K562 (cell line): ENCODE measurements around the gene TPR. TPM values are rescaled to one million over a fixed set of nuclear protein-coding genes. Genes with fewer than 3 reads are reported as not detected.
"Not testable (repeated sequence)": the region's sequence is repeated elsewhere in the genome, so short reads cannot be mapped to it uniquely, and the experiment has no call there.

Experiments
- ATAC-seq: fragments of 200-7000 bp; cut with Tn5 transposase; 3 replicates; pipeline ENCODE4 v1.9.1; 2020; ENCODE audit warnings: moderate library complexity
- BruUV-seq: library from RNA; stranded (reverse); fragments of 400-500 nt; replicated peaks from 2 replicates; lab custom pipeline; 2021; lab: Mats Ljungman, UMichigan
- CTCF ChIA-PET: fragments of 300-600 bp; formaldehyde crosslinking; extraction: SDS; loops from one replicate; lab custom pipeline; 2021; ENCODE audit warnings: low intra/inter-chr PET ratio; lab: Yijun Ruan, JAX
- POLR2A ChIA-PET: fragments of 300-600, 350-650 bp; sonication (Branson Sonifier 250); formaldehyde crosslinking; extraction: SDS; loops from one replicate; lab custom pipeline; 2021; ENCODE audit warnings: antibody characterized with exemption, inconsistent platforms; lab: Yijun Ruan, JAX
- DNase-seq, 4 experiments: peaks; one replicate each; pipeline versions ENCODE4 v3.0.0 to v3.0.0-alpha.2; 2011 to 2018; ENCODE audit warnings: low spot score in 3 of 4, mixed read lengths in 3 of 4; ENCODE audit errors: extremely low read depth in 1 of 4
- FAIRE-seq: peaks from 2 replicates; lab custom pipeline; 2011; peaks lifted over from hg19 to GRCh38; lab: Jason Lieb, UNC
- H2AFZ ChIP-seq: 2 replicates; pipeline ENCODE4 v1.6.0; 2011; ENCODE audit warnings: low read depth, low read length, control low read depth, inconsistent platforms
- H3K27ac ChIP-seq: fragments of 200-600 bp; 3 replicates; pipeline ENCODE4 v1.8.0; 2011; ENCODE audit warnings: low read depth, mild to moderate bottlenecking, control low read depth, inconsistent platforms, low read length, moderate library complexity, mixed read lengths; ENCODE audit errors: extremely low read depth
- H3K27me3 ChIP-seq, 2 experiments: fragments of 300-600 bp in 1 of 2; 2 replicates in 1 of 2; 3 replicates in 1 of 2; pipeline versions ENCODE4 v1.6.0 to v1.8.0; 2011; ENCODE audit warnings: inconsistent platforms in 2 of 2, low read length in 2 of 2, mild to moderate bottlenecking in 1 of 2, mixed read lengths in 1 of 2, moderate library complexity in 1 of 2; ENCODE audit not compliant: control insufficient read depth in 2 of 2, insufficient read depth in 2 of 2
- H3K36me3 ChIP-seq: fragments of 300-600 bp; 3 replicates; pipeline ENCODE4 v1.8.0; 2011; ENCODE audit warnings: mild to moderate bottlenecking, low read length, inconsistent platforms; ENCODE audit not compliant: control insufficient read depth, insufficient read depth
- H3K4me1 ChIP-seq, 2 experiments: fragments of 200-600 bp in 1 of 2; replicated peaks in 1 of 2; 2 replicates in 1 of 2; 3 replicates in 1 of 2; pipeline versions ENCODE4 v1.5.1 to v1.8.0; 2011; ENCODE audit warnings: inconsistent platforms in 2 of 2, low read length in 2 of 2, mild to moderate bottlenecking in 1 of 2, mixed read lengths in 1 of 2, moderate library complexity in 1 of 2; ENCODE audit not compliant: control insufficient read depth in 2 of 2, insufficient read depth in 2 of 2
- H3K4me2 ChIP-seq: 2 replicates; pipeline ENCODE4 v1.6.1; 2011; ENCODE audit warnings: low read length, control low read depth, inconsistent platforms, mixed read lengths; ENCODE audit not compliant: insufficient read depth
- H3K4me3 ChIP-seq: fragments of 200-600 bp; sonication (generic), shearing (Covaris generic); 2 replicates; pipeline ENCODE4 v1.5.1; 2016; ENCODE audit warnings: control low read depth, inconsistent platforms
- H3K79me2 ChIP-seq: fragments of 200-600 bp; 3 replicates; pipeline ENCODE4 v1.8.0; 2011; ENCODE audit warnings: low read length, inconsistent platforms; ENCODE audit not compliant: control insufficient read depth, insufficient read depth
- H3K9ac ChIP-seq, 2 experiments: 2 replicates each; pipeline versions ENCODE4 v1.6.0 to v1.6.1; 2011; ENCODE audit warnings: low read depth in 2 of 2, low read length in 2 of 2, control low read depth in 1 of 2, inconsistent platforms in 1 of 2, mild to moderate bottlenecking in 1 of 2, mixed read lengths in 1 of 2; ENCODE audit not compliant: insufficient read depth in 1 of 2
- H3K9me1 ChIP-seq: one replicate; pipeline ENCODE4 v1.6.0; 2011; ENCODE audit warnings: inconsistent platforms, mild to moderate bottlenecking, low read length, moderate library complexity; ENCODE audit not compliant: control insufficient read depth, insufficient read depth
- H3K9me3 ChIP-seq: replicated peaks from 2 replicates; pipeline ENCODE4 v1.5.1; 2011; ENCODE audit warnings: low read depth, low read length, inconsistent platforms; ENCODE audit not compliant: control insufficient read depth, insufficient read depth
- H4K20me1 ChIP-seq: replicated peaks from 2 replicates; pipeline ENCODE4 v1.6.1; 2011; ENCODE audit warnings: low read length, inconsistent platforms, mixed read lengths; ENCODE audit not compliant: control insufficient read depth, insufficient read depth
- ARID4B ChIP-seq: sonication (generic); formaldehyde crosslinking; IDR thresholded peaks from 2 replicates; pipeline ENCODE4 v1.8.0; 2022; ENCODE audit warnings: mild to moderate bottlenecking, missing genetic modification reagents
- ARNT ChIP-seq, 2 experiments: fragments of 450-650 bp; IDR thresholded peaks; 2 replicates each; pipeline ENCODE4 v1.6.1; 2016; ENCODE audit warnings: mild to moderate bottlenecking in 1 of 2
- BMI1 ChIP-seq: fragments of 150-350 bp; IDR thresholded peaks from 2 replicates; pipeline ENCODE4 v1.6.1; 2014; ENCODE audit warnings: low read length
- GATA2 ChIP-seq: sonication (generic); formaldehyde crosslinking; IDR thresholded peaks from 2 replicates; pipeline ENCODE4 v1.4.0; 2020; ENCODE audit warnings: mild to moderate bottlenecking, missing genetic modification reagents
- HOXB6 ChIP-seq: fragments of 250-450 bp; sonication (Bioruptor Pico); IDR thresholded peaks from 2 replicates; pipeline ENCODE4 v1.5.1; 2022; ENCODE audit warnings: mild to moderate bottlenecking, borderline replicate concordance
- MTF1 ChIP-seq: fragments of 250-450 bp; sonication (Bioruptor Pico); IDR thresholded peaks from 2 replicates; pipeline ENCODE4 v1.9.0; 2021; ENCODE audit warnings: moderate library complexity, mild to moderate bottlenecking, inconsistent platforms, borderline replicate concordance
- NFIC ChIP-seq: fragments of 450-650 bp; IDR thresholded peaks from 2 replicates; pipeline ENCODE4 v1.6.1; 2017; ENCODE audit warnings: mild to moderate bottlenecking, inconsistent platforms
- NR2C1 ChIP-seq, 2 experiments: fragments of 450-650 bp; IDR thresholded peaks; 2 replicates each; pipeline ENCODE4 v1.6.1; 2017; ENCODE audit warnings: mild to moderate bottlenecking in 2 of 2, antibody characterized with exemption in 1 of 2, inconsistent platforms in 1 of 2, missing compliant biosample characterization in 1 of 2, missing genetic modification characterization in 1 of 2
- SLC30A9 ChIP-seq: fragments of 250-450 bp; sonication (Bioruptor Pico); IDR thresholded peaks from 2 replicates; pipeline ENCODE4 v1.8.0; 2022; ENCODE audit warnings: mild to moderate bottlenecking, moderate library complexity
- SOX6 ChIP-seq: fragments of 450-650 bp; IDR thresholded peaks from 2 replicates; pipeline ENCODE4 v1.6.1; 2014; ENCODE audit warnings: mild to moderate bottlenecking
- WGBS: fragments of 100-300 bp; shearing (Covaris generic); methylation state at CpG from one replicate; pipeline ENCODE4 v1.1.6; 2016; ENCODE audit warnings: low coverage, mixed read lengths; ENCODE audit not compliant: insufficient coverage; ENCODE audit errors: missing lambda C conversion rate; 5-methylcytosine and 5-hydroxymethylcytosine counted together
- in situ Hi-C: fragments of 300-500 bp; cut with MboI; formaldehyde crosslinking; loops from 4 replicates; pipeline ENCODE4 v1.15.0; 2018; ENCODE audit warnings: inconsistent platforms, mixed read lengths
- intact Hi-C: fragments of 100-400 bp; cut with micrococcal nuclease; formaldehyde crosslinking; loops from 2 replicates; pipeline ENCODE4 v1.14.2; 2022
- polyA plus RNA-seq, 8 experiments: library from polyadenylated mRNA; depleted of rRNA in 4 of 8; stranded (reverse) in 5 of 8; unstranded in 3 of 8; fragments of >200 nt; fragmentation: Nextera tagmentation in 2 of 8; fragmentation: Illumina TruSeq in 1 of 8; extraction: Ambion mirVana in 2 of 8; extraction: Trizol in 1 of 8; gene quantifications; 2 replicates each; pipeline versions ENCODE4 v1.2.1 to v1.2.3, GENCODE V29; 2011 to 2014; ENCODE audit warnings: inconsistent platforms in 1 of 8, missing spikeins in 1 of 8
- total RNA-seq, 7 experiments: library from RNA; depleted of rRNA in 6 of 7; stranded (reverse); fragments of >200 nt in 6 of 7; fragmentation: Illumina TruSeq in 2 of 7; extraction: Trizol in 2 of 7; gene quantifications; 2 replicates each; pipeline versions ENCODE4 v1.2.1 to v1.2.3, GENCODE V29; 2011 to 2021; ENCODE audit warnings: low replicate concordance in 1 of 7

Gene TPR
- total and polyA plus RNA-seq, 9 of the 15 experiments (the other 6 are each of a cell fraction or from before 2014, with no cell fraction given) = 48.5 to 167 (median 138) TPM

- in situ Hi-C loops, H3K9ac ChIP-seq, H3K9me1 ChIP-seq, H3K27ac ChIP-seq, FAIRE-seq, BruUV-seq, DNase-seq, intact Hi-C loops, H2AFZ ChIP-seq, ATAC-seq, CTCF ChIA-PET, H3K4me3 ChIP-seq, H3K79me2 ChIP-seq, H3K9me3 ChIP-seq, H3K27me3 ChIP-seq, H4K20me1 ChIP-seq, H3K4me2 ChIP-seq, H3K4me1 ChIP-seq: not testable (repeated sequence)
- H3K36me3 ChIP-seq = peaks cover 94% of the 10 kb centered on the region
- POLR2A ChIA-PET = interaction anchor here (0.7 to 1.2 kb wide), 2 partner anchors 8 to 13 kb away, joined by 3 read pairs; no protein-coding TSS in a partner anchor
- TF ChIP-seq GATA2 (CRISPR knock-in tag) = peak; percentile 46; the same call in 1 of the 2 replicates
- peak; percentile 54 for TF ChIP-seq NR2C1 (IDR thresholded peaks at IDR 0.05)
- TF ChIP-seq NR2C1 (tag; IDR thresholded peaks at IDR 0.05) = peak; percentile 75
- peak; percentile 21; the same call in 1 of the 2 replicates for TF ChIP-seq SOX6
- 85% methylated on average over 8 of the region's 8 CpGs for WGBS
These were observed 27.0 kb downstream of the TPR start for GRCh38 chr1:186347837-186348691.

- Histone ChIP-seq H3K4me1 (no peaks in the 10 kb centered on the region), H3K9ac (no peak overlapping the region), H4K20me1 (no peaks in the 10 kb centered on the region), H3K4me2 (no peak overlapping the region), H2AFZ (no peak overlapping the region), H3K27me3 (no peaks in the 10 kb centered on the region), H3K9me3 (no peaks in the 10 kb centered on the region), H3K9me1 (no peaks in the 10 kb centered on the region), H3K36me3 (peaks cover 94% of the 10 kb centered on the region), H3K4me3 (no peak overlapping the region), H3K27ac (no peak overlapping the region), H3K79me2 (no peaks in the 10 kb centered on the region)
- POLR2A ChIA-PET = interaction anchor here (1.2 kb wide), 1 partner anchor 10 kb away, joined by 4 read pairs; no protein-coding TSS in a partner anchor
- FAIRE-seq (no peak), ATAC-seq (no peak), DNase-seq (no peak)
- CTCF ChIA-PET = no interaction called here
- in situ Hi-C loops (no loop called here), intact Hi-C loops (no loop called here)
- BruUV-seq = no TSS peak
- WGBS = 94% methylated on average over 5 of the region's 5 CpGs
- TF ChIP-seq ARID4B (CRISPR knock-in tag) = no peak
- TF ChIP-seq ARNT (IDR thresholded peaks at IDR 0.05) = no peak
- TF ChIP-seq MTF1 = 0 out of 2 replicates have a peak, but pooled peaks have one; percentile 39
- no peak for TF ChIP-seq NFIC
- no peak for TF ChIP-seq BMI1
- TF ChIP-seq SLC30A9 (CRISPR knock-in tag) = 0 out of 2 replicates have a peak, but pooled peaks have one; percentile 36
- TF ChIP-seq HOXB6 (CRISPR knock-in tag) = 0 out of 2 replicates have a peak, but pooled peaks have one; percentile 33
These were observed 34.3 kb downstream of the TPR start for GRCh38 chr1:186340772-186341171.
